ENCODE results near the gene TMEM17.

TMEM17 gene

DNA sequence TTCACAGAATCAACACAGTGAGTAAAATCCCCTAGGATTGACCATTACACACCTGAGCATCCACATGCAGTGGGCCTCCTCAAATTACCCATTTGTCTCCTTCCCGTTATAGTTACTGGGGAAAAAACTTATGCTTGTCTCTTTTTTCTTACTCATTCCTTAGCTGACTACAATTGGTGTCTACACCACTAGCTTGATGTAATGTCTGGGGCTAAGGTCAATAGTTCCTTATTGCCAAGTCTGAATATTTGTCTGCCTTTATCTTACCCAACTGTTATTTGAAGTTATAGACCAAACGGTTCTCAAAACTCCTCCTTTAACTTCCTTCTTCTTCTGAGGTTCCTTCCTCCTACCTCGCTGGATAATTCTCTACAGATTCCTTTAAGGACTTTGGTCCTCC, 41.9 kb upstream of the TMEM17 start:
- Histone ChIP-seq H3K27ac (ENCODE audit: low read depth, low read length) (no peak overlapping the region), H3K9me2 (replicated peaks; ENCODE audit: control insufficient read depth, low read length) (no peaks in the 10 kb centered on the region), H3K79me2 (ENCODE audit: control insufficient read depth, low read length) (no peaks in the 10 kb centered on the region), H3K27me3 (ENCODE audit: control insufficient read depth, low read length) (0 out of 2 replicates have a peak, but pooled peaks cover 2% of the 10 kb centered on the region), H3F3A (ENCODE audit: control insufficient read depth, insufficient read depth) (no peaks in the 10 kb centered on the region), H3K4me3 (ENCODE audit: low read length) (no peak overlapping the region), H3K4me1 (ENCODE audit: control insufficient read depth, low read length) (no peaks in the 10 kb centered on the region), H3K36me3 (ENCODE audit: control insufficient read depth, low read length) (no peaks in the 10 kb centered on the region), H3K9me3 (ENCODE audit: control insufficient read depth, insufficient read depth, low read length) (no peaks in the 10 kb centered on the region), H3K4me2 (ENCODE audit: low read length) (no peak overlapping the region), H4K20me1 (ENCODE audit: control insufficient read depth, insufficient read depth, low read depth, low read length) (no peaks in the 10 kb centered on the region)
- TF ChIP-seq EZH2phosphoT487 (IDR thresholded peaks at IDR 0.05; ENCODE audit: borderline replicate concordance, low read length) (no peak), CTCF (IDR thresholded peaks at IDR 0.05; ENCODE audit: low read depth, low read length, poor library complexity, severe bottlenecking) (no peak)

DNA sequence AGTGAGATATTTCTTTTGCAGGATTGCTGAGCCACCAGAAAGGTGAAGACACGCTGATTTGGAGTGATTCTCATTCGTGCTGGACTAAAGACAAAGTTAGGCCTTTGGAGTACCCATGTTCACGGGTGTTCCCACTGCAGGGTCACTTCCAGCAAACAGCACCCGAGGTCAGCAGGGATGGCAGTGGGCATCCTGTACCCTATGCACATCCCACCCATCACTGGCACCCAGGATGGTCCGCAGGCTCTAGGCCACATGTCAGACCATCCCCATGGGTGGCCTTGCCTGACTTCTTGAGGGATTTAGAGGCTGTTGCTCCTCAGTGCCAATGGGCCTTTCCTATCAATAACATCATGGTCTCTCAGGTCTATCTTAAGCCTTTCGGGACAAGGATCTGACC, 39.3 kb upstream of the TMEM17 start:
- no peaks in the 10 kb centered on the region for H3K36me3 ChIP-seq (ENCODE audit: control insufficient read depth, low read length)
- no peaks in the 10 kb centered on the region for H3K9me2 ChIP-seq (replicated peaks; ENCODE audit: control insufficient read depth, low read length)
- H3K79me2 ChIP-seq (ENCODE audit: control insufficient read depth, low read length): no peaks in the 10 kb centered on the region
- H3K27me3 ChIP-seq (ENCODE audit: control insufficient read depth, low read length): 0 out of 2 replicates have a peak, but pooled peaks cover 2% of the 10 kb centered on the region
- H3K4me2 ChIP-seq (ENCODE audit: low read length): no peak overlapping the region
- H3F3A ChIP-seq (ENCODE audit: control insufficient read depth, insufficient read depth): no peaks in the 10 kb centered on the region
- no peaks in the 10 kb centered on the region for H3K9me3 ChIP-seq (ENCODE audit: control insufficient read depth, insufficient read depth, low read length)
- H4K20me1 ChIP-seq (ENCODE audit: control insufficient read depth, insufficient read depth, low read depth, low read length): no peaks in the 10 kb centered on the region
- H3K27ac ChIP-seq (ENCODE audit: low read depth, low read length): no peak overlapping the region
- no peak overlapping the region for H3K4me3 ChIP-seq (ENCODE audit: low read length)
- TF ChIP-seq EZH2phosphoT487 (IDR thresholded peaks at IDR 0.05; ENCODE audit: borderline replicate concordance, low read length): no peak
- no peak for TF ChIP-seq CTCF (IDR thresholded peaks at IDR 0.05; ENCODE audit: low read depth, low read length, poor library complexity, severe bottlenecking)
- no peaks in the 10 kb centered on the region for H3K4me1 ChIP-seq (ENCODE audit: control insufficient read depth, low read length)

DNA sequence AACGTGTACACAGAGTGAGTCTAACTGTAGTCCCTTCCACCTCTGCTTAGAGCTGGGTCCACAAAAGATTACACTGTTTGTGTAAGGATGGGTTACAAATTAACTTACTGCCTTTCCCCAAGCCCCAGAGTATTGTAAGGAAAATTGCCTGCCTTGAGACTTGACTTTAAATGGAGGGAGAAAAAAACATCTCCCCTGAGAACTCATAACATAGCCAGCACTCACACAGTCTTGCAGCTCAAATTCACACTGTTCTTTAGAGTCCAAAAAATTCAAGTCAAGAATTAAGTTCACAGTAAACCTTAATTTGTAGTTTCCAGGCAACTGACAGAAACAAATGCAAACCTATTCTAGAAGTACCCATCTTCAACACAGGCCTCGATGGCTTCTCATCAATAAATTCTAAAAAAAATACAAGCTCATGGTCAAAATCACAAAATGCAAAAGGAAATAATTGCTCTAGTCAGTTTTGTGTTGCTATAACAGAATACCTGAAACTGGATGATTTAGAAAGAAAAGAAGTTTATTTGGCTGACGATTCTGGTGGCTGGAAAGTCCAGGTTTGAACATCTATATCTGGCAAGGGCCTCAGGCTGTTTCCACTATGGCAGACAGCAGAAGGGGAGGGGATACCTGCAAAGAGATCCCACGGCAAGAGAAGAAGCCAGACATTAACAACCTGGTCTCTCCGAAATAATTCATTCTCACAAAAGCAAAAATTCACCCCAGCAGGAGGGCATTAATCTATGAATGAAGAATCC, 34.6 kb upstream of the TMEM17 start:
- H4K20me1 ChIP-seq (ENCODE audit: control insufficient read depth, insufficient read depth, low read depth, low read length): no peaks in the 10 kb centered on the region
- no peak overlapping the region for H3K4me3 ChIP-seq (ENCODE audit: low read length)
- H3K9me2 ChIP-seq (replicated peaks; ENCODE audit: control insufficient read depth, low read length): no peaks in the 10 kb centered on the region
- H3K36me3 ChIP-seq (ENCODE audit: control insufficient read depth, low read length): no peaks in the 10 kb centered on the region
- H3K4me2 ChIP-seq (ENCODE audit: low read length): no peak overlapping the region
- no peaks in the 10 kb centered on the region for H3K79me2 ChIP-seq (ENCODE audit: control insufficient read depth, low read length)
- H3K9me3 ChIP-seq (ENCODE audit: control insufficient read depth, insufficient read depth, low read length): 0 out of 2 replicates have a peak, but pooled peaks cover 3% of the 10 kb centered on the region
- no peak overlapping the region for H3K27ac ChIP-seq (ENCODE audit: low read depth, low read length)
- no peaks in the 10 kb centered on the region for H3K4me1 ChIP-seq (ENCODE audit: control insufficient read depth, low read length)
- no peaks in the 10 kb centered on the region for H3K27me3 ChIP-seq (ENCODE audit: control insufficient read depth, low read length)
- no peak for TF ChIP-seq EZH2phosphoT487 (IDR thresholded peaks at IDR 0.05; ENCODE audit: borderline replicate concordance, low read length)
- TF ChIP-seq CTCF (IDR thresholded peaks at IDR 0.05; ENCODE audit: low read depth, low read length, poor library complexity, severe bottlenecking): no peak
- H3F3A ChIP-seq (ENCODE audit: control insufficient read depth, insufficient read depth): no peaks in the 10 kb centered on the region
